K562 (cell line): ENCODE data around the gene PGAM2. TPM values are rescaled to one million over a fixed set of nuclear protein-coding genes. Genes with fewer than 3 reads are reported as not detected.
A peak's percentile ranks its signal among the peaks of the same experiment; 100 is the strongest.

Experiments used
- ARHGAP35 ChIP-seq: fragments of 450-650 bp; IDR thresholded peaks from 2 replicates; pipeline ENCODE4 v1.6.1; 2018; ENCODE audit not compliant: partially characterized antibody
- BRF1 ChIP-seq: IDR thresholded peaks from 3 replicates; pipeline ENCODE4 v1.6.1; 2011; ENCODE audit warnings: borderline replicate concordance, mild to moderate bottlenecking; ENCODE audit not compliant: insufficient read length; ENCODE audit errors: extremely low read depth
- CBFA2T2 ChIP-seq: fragments of 450-650 bp; conservative IDR thresholded peaks from 2 replicates; pipeline ENCODE4 v1.6.1; 2017; ENCODE audit warnings: mild to moderate bottlenecking
- EHMT2 ChIP-seq: fragments of 450-650 bp; IDR thresholded peaks from 2 replicates; pipeline ENCODE4 v1.6.1; 2018; ENCODE audit warnings: antibody characterized with exemption
- ERF ChIP-seq: fragments of 450-650 bp; formaldehyde crosslinking; IDR thresholded peaks from 2 replicates; pipeline ENCODE4 v1.4.0; 2020; ENCODE audit warnings: mild to moderate bottlenecking, mixed read lengths
- FOXA3 ChIP-seq, 2 experiments: fragments of 450-650 bp in 1 of 2; sonication (generic) in 1 of 2; formaldehyde crosslinking; IDR thresholded peaks in 1 of 2; conservative IDR thresholded peaks in 1 of 2; 2 replicates each; pipeline versions ENCODE4 v1.4.0 to v1.8.0; 2020 to 2022; ENCODE audit warnings: mild to moderate bottlenecking in 2 of 2, missing genetic modification reagents in 1 of 2
- GTF2F1 ChIP-seq: IDR thresholded peaks from 2 replicates; pipeline ENCODE4 v1.6.1; 2011; ENCODE audit warnings: low read depth, low read length, improper control_type of control experiment
- IRF2 ChIP-seq: sonication (generic); formaldehyde crosslinking; IDR thresholded peaks from 2 replicates; pipeline ENCODE4 v1.8.1; 2022; ENCODE audit warnings: mild to moderate bottlenecking, missing genetic modification reagents
- KDM1A ChIP-seq, 2 experiments: fragments of 450-650 bp; IDR thresholded peaks; 2 replicates each; pipeline ENCODE4 v1.6.1; 2016; ENCODE audit warnings: mild to moderate bottlenecking in 2 of 2
- MYBL2 ChIP-seq, 2 experiments: fragments of 450-650 bp in 1 of 2; sonication (generic) in 1 of 2; formaldehyde crosslinking in 1 of 2; IDR thresholded peaks; 2 replicates each; pipeline versions ENCODE4 v1.6.1 to v1.8.1; 2017 to 2022; ENCODE audit warnings: borderline replicate concordance in 1 of 2, inconsistent platforms in 1 of 2, low read depth in 1 of 2, mild to moderate bottlenecking in 1 of 2, missing genetic modification reagents in 1 of 2, moderate library complexity in 1 of 2
- PCBP1 ChIP-seq: fragments of 200-400 bp; formaldehyde crosslinking; IDR thresholded peaks from 2 replicates; pipeline ENCODE4 v1.6.1; 2018; ENCODE audit warnings: mild to moderate bottlenecking, low read depth, low read length; ENCODE audit not compliant: poor library complexity, severe bottlenecking
- PCBP2 ChIP-seq: fragments of 200-400 bp; formaldehyde crosslinking; IDR thresholded peaks from 2 replicates; pipeline ENCODE4 v1.6.1; 2018; ENCODE audit warnings: low read length, low read depth, mild to moderate bottlenecking, moderate library complexity; ENCODE audit not compliant: poor library complexity, severe bottlenecking
- RBM22 ChIP-seq: fragments of 200-400 bp; formaldehyde crosslinking; IDR thresholded peaks from 2 replicates; pipeline ENCODE4 v1.6.1; 2018; ENCODE audit warnings: low read length, low read depth; ENCODE audit not compliant: poor library complexity, severe bottlenecking
- SMAD3 ChIP-seq: fragments of 450-650 bp; formaldehyde crosslinking; conservative IDR thresholded peaks from 2 replicates; pipeline ENCODE4 v1.4.0; 2020; ENCODE audit warnings: mild to moderate bottlenecking
- TRIM28 ChIP-seq: fragments of 450-650 bp; IDR thresholded peaks from 2 replicates; pipeline ENCODE4 v1.6.1; 2017
- ZFPM2 ChIP-seq: fragments of 250-450 bp; sonication (Bioruptor Pico); IDR thresholded peaks from 2 replicates; pipeline ENCODE4 v1.5.1; 2022; ENCODE audit warnings: mild to moderate bottlenecking
- ZNF408 ChIP-seq: fragments of 250-450 bp; sonication (Bioruptor Pico); IDR thresholded peaks from 2 replicates; pipeline ENCODE4 v1.4.0; 2020; ENCODE audit warnings: low read depth, mild to moderate bottlenecking, moderate library complexity
- ZNF668 ChIP-seq: fragments of 250-450 bp; sonication (Bioruptor Pico); IDR thresholded peaks from 2 replicates; pipeline ENCODE4 v1.8.0; 2022; ENCODE audit warnings: mild to moderate bottlenecking, inconsistent platforms
- ZNF76 ChIP-seq: fragments of 250-450 bp; sonication (Bioruptor Pico); IDR thresholded peaks from 2 replicates; pipeline ENCODE4 v1.4.0; 2020; ENCODE audit warnings: mild to moderate bottlenecking, moderate library complexity, borderline replicate concordance
- ZNF764 ChIP-seq: fragments of 250-450 bp; sonication (Bioruptor Pico); IDR thresholded peaks from 2 replicates; pipeline ENCODE4 v1.4.0; 2020; ENCODE audit warnings: low read depth, mild to moderate bottlenecking, moderate library complexity
- polyA plus RNA-seq, 8 experiments: library from polyadenylated mRNA; depleted of rRNA in 4 of 8; stranded (reverse) in 5 of 8; unstranded in 3 of 8; fragments of >200 nt; fragmentation: Nextera tagmentation in 2 of 8; fragmentation: Illumina TruSeq in 1 of 8; extraction: Ambion mirVana in 2 of 8; extraction: Trizol in 1 of 8; gene quantifications; 2 replicates each; pipeline versions ENCODE4 v1.2.1 to v1.2.3, GENCODE V29; 2011 to 2014; ENCODE audit warnings: inconsistent platforms in 1 of 8, missing spikeins in 1 of 8
- total RNA-seq, 7 experiments: library from RNA; depleted of rRNA in 6 of 7; stranded (reverse); fragments of >200 nt in 6 of 7; fragmentation: Illumina TruSeq in 2 of 7; extraction: Trizol in 2 of 7; gene quantifications; 2 replicates each; pipeline versions ENCODE4 v1.2.1 to v1.2.3, GENCODE V29; 2011 to 2021; ENCODE audit warnings: low replicate concordance in 1 of 7
- TF ChIP-seq, protein P1 (sequence below): fragments of 250-450 bp; sonication (Bioruptor Pico); IDR thresholded peaks from 2 replicates; pipeline ENCODE4 v1.8.0; 2021; ENCODE audit warnings: borderline replicate concordance, mild to moderate bottlenecking, moderate library complexity; ENCODE audit not compliant: poor library complexity, severe bottlenecking
- TF ChIP-seq, protein P2 (sequence below): fragments of 450-650 bp; IDR thresholded peaks from 2 replicates; pipeline ENCODE4 v1.6.1; 2016
- TF ChIP-seq, protein P3 (sequence below), 2 experiments: fragments of 450-650 bp in 1 of 2; IDR thresholded peaks; 2 replicates each; pipeline ENCODE4 v1.6.1; 2011 to 2017; ENCODE audit warnings: low read depth in 2 of 2, antibody characterized with exemption in 1 of 2, borderline replicate concordance in 1 of 2, low read length in 1 of 2, mild to moderate bottlenecking in 1 of 2, mixed read lengths in 1 of 2; ENCODE audit not compliant: control insufficient read depth in 1 of 2

PGAM2 gene
- total and polyA plus RNA-seq, 9 of the 15 experiments (the other 6 are each of a cell fraction or from before 2014, with no cell fraction given) = not detected

DNA sequence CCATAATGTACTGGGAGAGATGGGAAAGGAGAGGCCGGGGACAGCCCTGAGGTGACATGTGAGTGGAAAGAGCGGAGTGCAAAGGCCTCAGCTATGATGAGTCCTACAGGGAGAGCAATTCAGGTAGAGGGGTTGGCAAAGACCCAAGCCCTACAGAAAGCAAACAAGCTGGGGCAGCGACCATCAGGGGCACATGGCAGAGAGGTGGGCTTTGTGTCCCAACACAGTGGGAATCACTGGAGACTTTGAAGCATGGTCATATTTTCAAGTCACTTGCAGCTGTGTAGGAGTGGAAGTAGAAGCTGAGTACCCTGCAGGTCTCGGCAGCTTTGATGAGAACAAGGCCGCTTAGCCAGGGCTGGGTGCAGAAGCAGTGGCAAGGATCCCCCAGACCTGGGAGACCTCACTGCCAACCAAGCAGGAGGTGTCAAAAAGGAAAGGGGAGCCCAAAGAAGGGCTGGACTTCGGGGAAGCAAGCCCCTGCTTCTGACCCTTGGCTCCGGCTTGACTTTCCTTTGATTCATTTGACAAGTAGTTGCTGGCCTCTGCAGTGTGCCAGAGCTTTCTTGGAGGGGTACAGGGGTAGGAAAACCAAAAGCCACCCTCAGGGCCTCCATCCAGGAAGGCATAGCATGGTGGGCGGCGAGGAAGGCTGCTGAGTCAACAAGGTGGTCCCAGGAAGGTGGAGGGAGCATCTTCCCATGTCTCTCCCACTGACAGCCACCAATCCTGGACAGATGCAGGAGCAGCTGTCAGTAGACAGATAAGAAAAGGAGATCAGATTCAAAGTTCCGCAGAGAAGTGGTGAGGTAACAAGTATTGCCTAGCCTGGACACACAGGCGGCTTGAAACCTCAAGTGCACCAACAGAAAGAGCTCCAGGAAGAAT lies 1.9 kb upstream of the PGAM2 start (continued):
- TF ChIP-seq ARHGAP35 (no peak), ZNF668 (CRISPR knock-in tag) (no peak), ZNF408 (no peak), BRF1 (no peak), GTF2F1 (no peak), FOXA3 (CRISPR knock-in tag; conservative IDR thresholded peaks at IDR 0.05 in 1 of 2, IDR thresholded peaks at IDR 0.05 in 1 of 2) (no peak), ZNF764 (CRISPR knock-in tag) (0 out of 2 replicates have a peak, but pooled peaks have one; percentile 13), ZFPM2 (CRISPR knock-in tag) (no peak), RBM22 (no peak), KDM1A (IDR thresholded peaks at IDR 0.05) (peak in 1 of 2 experiments; percentile 39; a peak in 1 of 4 replicates), SMAD3 (CRISPR knock-in tag) (no peak), ERF (CRISPR knock-in tag) (0 out of 2 replicates have a peak, but pooled peaks have one; percentile 29), PCBP1 (no peak), ZNF76 (CRISPR knock-in tag) (no peak), CBFA2T2 (0 out of 2 replicates have a peak, but pooled peaks have one; percentile 28), TRIM28 (no peak), IRF2 (CRISPR knock-in tag) (no peak), PCBP2 (no peak), MYBL2 (IDR thresholded peaks at IDR 0.05; ENCODE audit: low read depth) (no peak), MYBL2 (CRISPR knock-in tag; IDR thresholded peaks at IDR 0.05; ENCODE audit: borderline replicate concordance) (no peak), EHMT2 (no peak)
- TF ChIP-seq, protein P1, sequence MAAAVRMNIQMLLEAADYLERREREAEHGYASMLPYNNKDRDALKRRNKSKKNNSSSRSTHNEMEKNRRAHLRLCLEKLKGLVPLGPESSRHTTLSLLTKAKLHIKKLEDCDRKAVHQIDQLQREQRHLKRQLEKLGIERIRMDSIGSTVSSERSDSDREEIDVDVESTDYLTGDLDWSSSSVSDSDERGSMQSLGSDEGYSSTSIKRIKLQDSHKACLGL (CRISPR knock-in tag) = no peak
- TF ChIP-seq, protein P2, sequence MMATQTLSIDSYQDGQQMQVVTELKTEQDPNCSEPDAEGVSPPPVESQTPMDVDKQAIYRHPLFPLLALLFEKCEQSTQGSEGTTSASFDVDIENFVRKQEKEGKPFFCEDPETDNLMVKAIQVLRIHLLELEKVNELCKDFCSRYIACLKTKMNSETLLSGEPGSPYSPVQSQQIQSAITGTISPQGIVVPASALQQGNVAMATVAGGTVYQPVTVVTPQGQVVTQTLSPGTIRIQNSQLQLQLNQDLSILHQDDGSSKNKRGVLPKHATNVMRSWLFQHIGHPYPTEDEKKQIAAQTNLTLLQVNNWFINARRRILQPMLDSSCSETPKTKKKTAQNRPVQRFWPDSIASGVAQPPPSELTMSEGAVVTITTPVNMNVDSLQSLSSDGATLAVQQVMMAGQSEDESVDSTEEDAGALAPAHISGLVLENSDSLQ = peak; percentile 42; the same call in 1 of the 2 replicates
- TF ChIP-seq, protein P3, sequence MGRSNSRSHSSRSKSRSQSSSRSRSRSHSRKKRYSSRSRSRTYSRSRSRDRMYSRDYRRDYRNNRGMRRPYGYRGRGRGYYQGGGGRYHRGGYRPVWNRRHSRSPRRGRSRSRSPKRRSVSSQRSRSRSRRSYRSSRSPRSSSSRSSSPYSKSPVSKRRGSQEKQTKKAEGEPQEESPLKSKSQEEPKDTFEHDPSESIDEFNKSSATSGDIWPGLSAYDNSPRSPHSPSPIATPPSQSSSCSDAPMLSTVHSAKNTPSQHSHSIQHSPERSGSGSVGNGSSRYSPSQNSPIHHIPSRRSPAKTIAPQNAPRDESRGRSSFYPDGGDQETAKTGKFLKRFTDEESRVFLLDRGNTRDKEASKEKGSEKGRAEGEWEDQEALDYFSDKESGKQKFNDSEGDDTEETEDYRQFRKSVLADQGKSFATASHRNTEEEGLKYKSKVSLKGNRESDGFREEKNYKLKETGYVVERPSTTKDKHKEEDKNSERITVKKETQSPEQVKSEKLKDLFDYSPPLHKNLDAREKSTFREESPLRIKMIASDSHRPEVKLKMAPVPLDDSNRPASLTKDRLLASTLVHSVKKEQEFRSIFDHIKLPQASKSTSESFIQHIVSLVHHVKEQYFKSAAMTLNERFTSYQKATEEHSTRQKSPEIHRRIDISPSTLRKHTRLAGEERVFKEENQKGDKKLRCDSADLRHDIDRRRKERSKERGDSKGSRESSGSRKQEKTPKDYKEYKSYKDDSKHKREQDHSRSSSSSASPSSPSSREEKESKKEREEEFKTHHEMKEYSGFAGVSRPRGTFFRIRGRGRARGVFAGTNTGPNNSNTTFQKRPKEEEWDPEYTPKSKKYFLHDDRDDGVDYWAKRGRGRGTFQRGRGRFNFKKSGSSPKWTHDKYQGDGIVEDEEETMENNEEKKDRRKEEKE (IDR thresholded peaks at IDR 0.05; ENCODE audit: borderline replicate concordance in 1 of 2, control insufficient read depth in 1 of 2, low read depth in 2 of 2, low read length in 1 of 2) = no peak
